Fibroblast of pulmonary artery (primary cell): ENCODE measurements around the gene ELSPBP1.

Experiments used
- DNase-seq: peaks from one replicate; pipeline ENCODE4 v3.0.0-alpha.2; 2010; ENCODE audit warnings: low read depth
- H3K4me3 ChIP-seq: replicated peaks from 2 replicates; pipeline ENCODE4 v1.5.1; 2011; ENCODE audit warnings: low read depth, mild to moderate bottlenecking, control low read depth, low read length, moderate library complexity
- CTCF ChIP-seq: IDR thresholded peaks from 2 replicates; pipeline ENCODE4 v1.5.1; 2011; ENCODE audit warnings: mild to moderate bottlenecking, control low read depth, low read length, inconsistent platforms; ENCODE audit errors: missing control alignments

Gene ELSPBP1

GRCh38 chr19:47998800-47999199 lies 4.4 kb downstream of the ELSPBP1 start:
- no peak for TF ChIP-seq CTCF
- no peak for DNase-seq
- H3K4me3 ChIP-seq: no peak overlapping the region

- no peak overlapping the region for H3K4me3 ChIP-seq
- no peak for TF ChIP-seq CTCF
- DNase-seq: no peak
Observed at GRCh38 chr19:48000846-48001245, 6.4 kb downstream of the ELSPBP1 start.

- DNase-seq: no peak
- no peak for TF ChIP-seq CTCF
- H3K4me3 ChIP-seq: no peak overlapping the region
Observed at GRCh38 chr19:48004236-48004635, 9.8 kb downstream of the ELSPBP1 start.

- no peak for DNase-seq
Observed at GRCh38 chr19:48006762-48007161, 12.3 kb downstream of the ELSPBP1 start.

GRCh38 chr19:48010932-48011758 lies 16.7 kb downstream of the ELSPBP1 start:
- H3K4me3 ChIP-seq: no peak overlapping the region
- DNase-seq: no peak
- TF ChIP-seq CTCF: no peak

More at GRCh38 chr19:48006762-48007161, 12.3 kb downstream of the ELSPBP1 start:
- no peak for TF ChIP-seq CTCF
- H3K4me3 ChIP-seq: no peak overlapping the region

GRCh38 chr19:48020686-48021085 lies 26.3 kb downstream of the ELSPBP1 start:
- no peak overlapping the region for H3K4me3 ChIP-seq
- no peak for DNase-seq
- TF ChIP-seq CTCF: no peak

- DNase-seq: no peak
- no peak for TF ChIP-seq CTCF
- H3K4me3 ChIP-seq: no peak overlapping the region
Observed at GRCh38 chr19:48023011-48023410, 28.6 kb downstream of the ELSPBP1 start.
